Astrocyte of the hippocampus (primary cell): Measurements from ENCODE around the gene RARB.

Experiments used
- DNase-seq: peaks from one replicate; pipeline ENCODE4 v3.0.0; 2011; ENCODE audit warnings: low read depth, low spot score

Gene RARB

DNA sequence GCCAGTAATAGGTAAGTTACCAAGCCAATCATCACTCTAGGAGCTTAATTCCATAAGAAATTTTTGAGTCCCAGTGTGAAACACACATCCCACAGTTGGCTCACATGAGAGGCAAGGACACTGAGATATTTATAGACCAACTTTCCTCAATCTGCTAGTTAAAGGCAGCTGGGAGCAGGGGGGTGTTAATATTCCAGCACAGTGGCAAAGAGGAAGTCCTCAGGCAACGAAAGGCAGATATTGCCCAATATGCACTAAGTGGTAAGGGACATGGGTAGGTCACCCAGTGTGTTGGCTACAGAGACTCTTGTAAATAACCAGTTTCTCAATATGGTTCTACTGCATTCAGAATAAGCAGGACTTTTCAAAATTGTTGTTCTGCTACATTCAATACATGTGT lies 175.6 kb downstream of the RARB start:
- DNase-seq = peak; percentile 28

DNA sequence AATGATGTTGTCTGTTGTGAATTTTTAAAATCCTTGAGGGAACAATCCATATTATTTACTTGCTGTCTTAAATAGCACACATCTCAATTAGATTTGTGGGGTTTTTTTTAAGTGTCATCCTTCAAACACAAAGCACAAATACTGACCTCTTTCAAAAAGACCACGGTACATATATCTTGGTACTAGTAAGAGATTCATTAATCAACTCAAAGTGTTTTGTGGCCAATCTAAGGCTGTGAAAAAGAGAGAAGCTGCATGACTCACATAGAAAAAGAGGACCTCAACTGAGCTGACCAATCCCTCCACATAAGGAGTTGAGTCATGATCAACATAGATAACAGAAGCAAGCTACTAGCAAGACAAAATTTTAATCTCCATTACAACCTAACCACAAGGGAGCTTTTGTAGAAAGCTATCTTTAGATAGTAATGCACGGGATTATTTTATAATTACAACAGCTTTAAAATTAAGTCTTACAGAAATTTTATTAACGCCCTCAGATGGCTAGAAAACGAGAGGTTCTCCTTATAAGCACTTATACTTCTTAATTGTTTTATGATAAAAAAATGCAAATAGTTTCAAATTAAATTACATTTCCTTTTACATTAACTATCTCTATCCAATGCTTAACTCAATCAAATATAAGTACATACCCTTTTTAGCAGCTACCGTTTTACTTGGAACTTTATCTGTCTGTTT lies 176.2 kb downstream of the RARB start:
- peak; percentile 86 for DNase-seq

- DNase-seq = no peak
Measured at GRCh38 chr3:25610167-25610566, 182.1 kb downstream of the RARB start.

DNA sequence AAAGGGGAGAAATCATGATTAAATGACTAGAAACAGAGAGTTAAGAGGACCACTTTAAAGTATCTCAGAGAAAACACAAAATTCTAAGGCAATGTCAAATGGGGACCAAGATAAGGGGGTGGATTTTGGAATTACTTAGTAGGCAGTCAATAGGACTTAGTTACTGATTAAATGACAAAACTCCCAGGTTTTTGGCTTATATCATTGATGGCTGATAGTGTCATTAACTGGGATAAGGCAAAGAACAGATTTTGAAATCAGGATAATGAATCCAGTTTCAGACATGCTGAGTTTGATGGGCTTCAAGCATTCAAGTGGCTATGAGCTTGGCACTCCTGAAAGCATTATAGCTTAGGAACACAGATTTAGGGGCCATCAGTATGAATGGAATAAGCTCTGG lies 182.7 kb downstream of the RARB start:
- DNase-seq = no peak

DNA sequence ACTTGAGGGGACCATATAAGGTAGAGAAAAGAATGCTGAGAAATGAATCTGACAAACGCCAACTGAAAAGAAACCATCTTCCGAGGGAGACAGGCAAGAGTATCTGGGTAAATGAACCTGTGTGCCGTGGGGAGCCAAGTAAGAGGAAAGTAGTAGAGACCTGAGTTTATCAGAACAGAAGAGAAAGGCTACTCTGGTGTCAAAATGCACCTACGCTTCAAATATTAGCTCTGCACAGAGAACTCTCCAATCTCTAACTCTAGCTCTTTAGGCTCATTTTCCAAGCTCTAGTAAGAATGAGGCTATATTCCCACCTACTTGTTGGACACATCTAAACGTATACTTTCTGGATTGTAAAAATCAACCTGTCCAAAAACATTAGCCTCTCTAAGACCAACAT lies 183.1 kb downstream of the RARB start:
- DNase-seq = no peak

GRCh38 chr3:25618028-25618427 lies 190.0 kb downstream of the RARB start:
- no peak for DNase-seq

GRCh38 chr3:25619382-25619781 lies 191.3 kb downstream of the RARB start:
- DNase-seq = no peak

GRCh38 chr3:25620493-25620892 lies 192.4 kb downstream of the RARB start:
- no peak for DNase-seq

GRCh38 chr3:25621087-25621486 lies 193.0 kb downstream of the RARB start:
- DNase-seq = no peak

DNA sequence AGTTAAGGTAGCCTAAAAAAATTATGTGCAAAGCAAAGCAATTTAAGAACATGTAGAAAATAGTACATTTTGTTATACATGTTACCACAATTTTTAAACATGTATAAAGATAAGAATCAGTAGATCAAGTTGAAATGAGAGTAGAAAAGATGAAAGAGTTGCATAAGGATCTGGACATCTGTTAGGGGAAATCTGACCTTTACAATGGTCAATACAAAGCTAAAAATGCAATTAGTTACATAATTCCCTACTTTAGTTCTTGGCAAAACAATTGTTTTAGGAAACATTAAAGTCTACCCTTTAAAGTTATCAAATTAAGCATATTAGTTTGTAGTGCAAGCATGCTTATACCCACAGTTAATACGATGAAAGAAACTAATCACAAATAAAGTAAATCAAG lies 203.9 kb downstream of the RARB start:
- no peak for DNase-seq

- no peak for DNase-seq
Measured at GRCh38 chr3:25633919-25634318, 205.9 kb downstream of the RARB start.

DNA sequence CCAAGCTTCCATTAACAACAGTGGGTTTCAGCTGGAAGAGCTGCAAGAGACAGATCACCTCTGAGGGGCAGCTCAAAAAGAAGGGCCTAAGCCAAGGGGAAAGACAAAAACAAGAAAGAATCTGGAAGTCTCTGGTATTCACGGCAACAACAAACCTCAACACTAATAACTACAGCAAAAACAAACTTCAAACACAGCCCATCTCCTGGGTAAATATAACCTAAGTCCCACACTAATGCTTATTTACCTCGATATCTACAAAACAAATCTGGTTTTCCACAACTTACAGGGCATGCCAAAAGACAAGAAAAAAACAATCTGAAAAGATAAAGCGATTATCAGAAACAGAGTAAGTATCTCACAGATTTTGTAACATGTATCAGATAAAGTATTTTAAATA lies 207.0 kb downstream of the RARB start:
- no peak for DNase-seq
